Thyroid gland (tissue), 4 donors: ENCODE results near the gene MON2. TPM values are rescaled to one million over a fixed set of nuclear protein-coding genes. Genes with fewer than 3 reads are reported as not detected.

Experiments used
- DNase-seq, 2 donors: peaks; one replicate each; pipeline ENCODE4 v3.0.0-alpha.2; 2019
- H3K27ac ChIP-seq, 3 donors: fragments of 200-600 bp; sonication (generic); 1 replicate in 2 of 3; 2 replicates in 1 of 3; pipeline ENCODE4 v1.5.1; 2016 to 2019; ENCODE audit warnings: mild to moderate bottlenecking in 1 of 3, moderate library complexity in 1 of 3
- H3K27me3 ChIP-seq: fragments of 200-600 bp; sonication (generic); one replicate; pipeline ENCODE4 v1.5.1; 2019
- H3K36me3 ChIP-seq, 2 donors: fragments of 200-600 bp; sonication (generic); one replicate each; pipeline ENCODE4 v1.5.1; 2016 to 2019
- H3K4me1 ChIP-seq, 2 donors: fragments of 200-600 bp; sonication (generic); one replicate each; pipeline ENCODE4 v1.5.1; 2017 to 2019
- H3K4me3 ChIP-seq, 3 donors: fragments of 200-600 bp; sonication (generic); replicated peaks in 1 of 3; 1 replicate in 2 of 3; 2 replicates in 1 of 3; pipeline ENCODE4 v1.5.1; 2016; ENCODE audit warnings: mild to moderate bottlenecking in 1 of 3
- H3K9me3 ChIP-seq: fragments of 200-600 bp; sonication (generic); one replicate; pipeline ENCODE4 v1.5.1; 2017
- CTCF ChIP-seq, 6 experiments: fragments of 200-600 bp in 3 of 6; fragments of 450-650 bp in 3 of 6; sonication (generic) in 3 of 6; IDR thresholded peaks; one replicate each; pipeline ENCODE4 v1.5.1; 2016 to 2019; ENCODE audit warnings: antibody characterized with exemption in 6 of 6, mild to moderate bottlenecking in 2 of 6, inconsistent platforms in 1 of 6, moderate library complexity in 1 of 6
- POLR2A ChIP-seq, 2 donors: fragments of 450-650 bp; IDR thresholded peaks; one replicate each; pipeline ENCODE4 v1.6.1; 2017; ENCODE audit warnings: antibody characterized with exemption in 2 of 2, mild to moderate bottlenecking in 2 of 2, moderate library complexity in 1 of 2
- WGBS, 2 donors: methylation state at CpG; one replicate each; pipeline ENCODE4 v1.1.5; 2017; 5-methylcytosine and 5-hydroxymethylcytosine counted together
- intact Hi-C: fragments of 100-400 bp; cut with DNase I; formaldehyde crosslinking; loops from one replicate; pipeline ENCODE4 v1.15.1; 2023
- total RNA-seq, 4 donors: library from RNA; depleted of rRNA; stranded (reverse); fragments of >200 nt; gene quantifications; one replicate each; pipeline ENCODE4 v1.2.3, GENCODE V29; 2016

MON2 gene
- total RNA-seq, 4 donors from 2014 or later: 109 to 189 (median 126) TPM

GRCh38 chr12:62640910-62641448, 174.4 kb downstream of the MON2 start:
- DNase-seq: peak; percentile 35 to 46
- no peaks in the 10 kb centered on the region for H3K9me3 ChIP-seq
- H3K4me1 ChIP-seq: peaks cover 31 to 35% of the 10 kb centered on the region in 2 donors
- H3K27me3 ChIP-seq: no peaks in the 10 kb centered on the region
- H3K4me3 ChIP-seq: no peak overlapping the region
- peak overlapping the region; percentile 52 to 71 (median 64) for H3K27ac ChIP-seq
- intact Hi-C loops: no loop called here
- no peaks in the 10 kb centered on the region for H3K36me3 ChIP-seq
- WGBS, 2 donors: 26 to 37% methylated on average over 4 of the region's 4 CpGs
- peak in 1 of 2 donors; percentile 22 for TF ChIP-seq POLR2A (IDR thresholded peaks at IDR 0.05)
- TF ChIP-seq CTCF (IDR thresholded peaks at IDR 0.05): no peak

- Histone ChIP-seq H3K4me3 (no peak overlapping the region), H3K27me3 (no peaks in the 10 kb centered on the region), H3K4me1 (peaks cover 24 to 37% of the 10 kb centered on the region in 2 donors), H3K9me3 (no peaks in the 10 kb centered on the region), H3K27ac (no peak overlapping the region), H3K36me3 (no peaks in the 10 kb centered on the region)
- 82 to 93% methylated on average over 2 of the region's 2 CpGs for WGBS, 2 donors
- intact Hi-C loops: no loop called here
- TF ChIP-seq CTCF (IDR thresholded peaks at IDR 0.05) (no peak), POLR2A (IDR thresholded peaks at IDR 0.05) (no peak)
- no peak for DNase-seq
Observed at GRCh38 chr12:62642486-62642885, 175.9 kb downstream of the MON2 start.

GRCh38 chr12:62643486-62643885, 176.9 kb downstream of the MON2 start:
- Histone ChIP-seq H3K27ac (peak overlapping the region in 2 of 3 donors; percentile 3 to 71), H3K36me3 (no peaks in the 10 kb centered on the region), H3K4me3 (no peak overlapping the region), H3K27me3 (no peaks in the 10 kb centered on the region), H3K4me1 (peaks cover 24 to 37% of the 10 kb centered on the region in 2 donors), H3K9me3 (no peaks in the 10 kb centered on the region)
- intact Hi-C loops: no loop called here
- 87 to 92% methylated on average over 2 of the region's 2 CpGs for WGBS, 2 donors
- DNase-seq: no peak
- TF ChIP-seq POLR2A (IDR thresholded peaks at IDR 0.05) (no peak), CTCF (IDR thresholded peaks at IDR 0.05) (no peak)

GRCh38 chr12:62646566-62646965, 179.9 kb downstream of the MON2 start:
- TF ChIP-seq CTCF (IDR thresholded peaks at IDR 0.05) (no peak), POLR2A (IDR thresholded peaks at IDR 0.05) (no peak)
- no peaks in the 10 kb centered on the region for H3K9me3 ChIP-seq
- DNase-seq: no peak
- WGBS, 2 donors: 98 to 100% methylated on average over 8 of the region's 8 CpGs
- H3K4me3 ChIP-seq: no peak overlapping the region
- peak overlapping the region in 2 of 3 donors; percentile 71 to 82 for H3K27ac ChIP-seq
- no peaks in the 10 kb centered on the region for H3K36me3 ChIP-seq
- peaks cover 21 to 45% of the 10 kb centered on the region in 2 donors for H3K4me1 ChIP-seq
- intact Hi-C loops: no loop called here
- no peaks in the 10 kb centered on the region for H3K27me3 ChIP-seq

- Histone ChIP-seq H3K36me3 (no peaks in the 10 kb centered on the region), H3K27ac (peak overlapping the region in 1 of 3 donors; percentile 2), H3K27me3 (no peaks in the 10 kb centered on the region), H3K4me1 (peaks cover 21 to 37% of the 10 kb centered on the region in 2 donors), H3K4me3 (no peak overlapping the region), H3K9me3 (no peaks in the 10 kb centered on the region)
- TF ChIP-seq POLR2A (IDR thresholded peaks at IDR 0.05) (no peak), CTCF (IDR thresholded peaks at IDR 0.05) (no peak)
- intact Hi-C loops: no loop called here
- no peak for DNase-seq
- 36 to 52% methylated on average over 3 of the region's 3 CpGs for WGBS, 2 donors
Observed at GRCh38 chr12:62647586-62647985, 181.0 kb downstream of the MON2 start.
